Measurements from ENCODE around the gene HES2.

Gene HES2

GRCh38 chr1:6426972-6427350, 7.2 kb upstream of the HES2 start:
- no peak for DNase-seq (ENCODE audit: low read depth in 1 of 2, low spot score in 1 of 2)
- in situ Hi-C loops (cut with HindIII; ENCODE audit: low pct_unique_long_range_greater_than_20kb, low sequenced_read_pairs) = no loop called here
- TF ChIP-seq JUND (IDR thresholded peaks at IDR 0.05; ENCODE audit: low read depth) = no peak

GRCh38 chr1:6426277-6426971, 6.7 kb upstream of the HES2 start:
- no peak for DNase-seq (ENCODE audit: low read depth in 1 of 2, low spot score in 1 of 2)
- in situ Hi-C loops (cut with HindIII; ENCODE audit: low pct_unique_long_range_greater_than_20kb, low sequenced_read_pairs) = no loop called here
- TF ChIP-seq JUND (IDR thresholded peaks at IDR 0.05; ENCODE audit: low read depth) = no peak

- in situ Hi-C loops (cut with HindIII; ENCODE audit: low pct_unique_long_range_greater_than_20kb, low sequenced_read_pairs) = no loop called here
- TF ChIP-seq JUND (IDR thresholded peaks at IDR 0.05; ENCODE audit: low read depth) = no peak
- DNase-seq (ENCODE audit: low read depth in 1 of 2, low spot score in 1 of 2) = no peak
Measured at GRCh38 chr1:6425658-6426057, 5.9 kb upstream of the HES2 start.

DNA sequence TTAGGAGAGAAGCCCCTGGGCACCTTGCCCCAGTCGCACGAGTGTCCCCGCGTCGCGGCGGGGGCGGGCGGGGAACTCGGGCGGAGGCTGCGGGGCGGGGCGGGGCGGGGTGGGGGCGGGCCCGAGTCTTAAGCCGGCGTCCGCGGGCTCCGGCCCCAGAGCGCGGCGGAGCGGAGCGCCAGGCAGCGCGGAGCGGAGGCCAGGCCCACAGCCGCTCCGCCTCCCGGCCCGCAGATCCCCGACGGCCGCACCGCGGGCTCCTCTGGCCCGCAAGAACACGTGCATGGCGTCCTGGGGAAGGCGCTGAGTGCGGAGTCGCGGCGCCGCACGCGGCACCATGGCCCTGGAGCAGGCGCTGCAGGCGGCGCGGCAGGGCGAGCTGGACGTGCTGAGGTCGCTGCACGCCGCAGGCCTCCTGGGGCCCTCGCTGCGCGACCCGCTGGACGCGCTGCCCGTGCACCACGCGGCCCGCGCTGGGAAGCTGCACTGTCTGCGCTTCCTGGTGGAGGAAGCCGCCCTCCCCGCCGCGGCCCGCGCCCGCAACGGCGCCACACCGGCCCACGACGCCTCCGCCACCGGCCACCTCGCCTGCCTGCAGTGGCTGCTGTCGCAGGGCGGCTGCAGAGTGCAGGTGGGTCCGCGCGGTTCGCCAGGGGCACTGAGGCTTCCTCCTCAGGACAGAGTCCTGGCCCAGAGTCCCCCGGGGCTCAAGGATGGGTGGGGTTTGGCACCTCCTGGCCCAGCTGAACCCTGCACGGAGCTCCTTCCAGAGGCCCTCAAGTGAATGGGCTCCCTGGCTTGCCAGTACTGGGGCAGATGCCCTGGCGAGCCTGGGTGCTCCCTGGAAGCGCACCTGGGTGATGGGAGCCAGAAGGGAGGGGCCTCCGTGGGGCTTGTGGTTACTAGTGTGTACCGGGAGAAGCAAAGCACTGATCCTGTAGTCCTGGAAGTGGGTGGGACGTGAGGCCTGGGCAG, 5.2 kb upstream of the HES2 start, which contains the start of gene ESPN:
Gene ESPN (plus strand): TSS at position 158 of the 975 bp plus-strand sequence. CDS start 180 bp downstream, at position 338.
- in situ Hi-C loops (cut with HindIII; ENCODE audit: low pct_unique_long_range_greater_than_20kb, low sequenced_read_pairs) = no loop called here

GRCh38 chr1:6424000-6424565, 4.4 kb upstream of the HES2 start:
- in situ Hi-C loops (cut with HindIII; ENCODE audit: low pct_unique_long_range_greater_than_20kb, low sequenced_read_pairs) = no loop called here
- DNase-seq (ENCODE audit: low read depth in 1 of 2, low spot score in 1 of 2) = no peak
- TF ChIP-seq JUND (IDR thresholded peaks at IDR 0.05; ENCODE audit: low read depth) = no peak

More for the DNA sequence above, 5.2 kb upstream of the HES2 start, which contains the start of gene ESPN:
- DNase-seq (ENCODE audit: low read depth in 1 of 2, low spot score in 1 of 2) = peak; percentile 61 to 74
- TF ChIP-seq JUND (IDR thresholded peaks at IDR 0.05; ENCODE audit: low read depth) = no peak

GRCh38 chr1:6423321-6423999, 3.7 kb upstream of the HES2 start:
- peak; percentile 80 to 82 for DNase-seq (ENCODE audit: low read depth in 1 of 2, low spot score in 1 of 2)
- in situ Hi-C loops (cut with HindIII; ENCODE audit: low pct_unique_long_range_greater_than_20kb, low sequenced_read_pairs) = no loop called here
- TF ChIP-seq JUND (IDR thresholded peaks at IDR 0.05; ENCODE audit: low read depth) = no peak

- no peak for DNase-seq (ENCODE audit: low read depth in 1 of 2, low spot score in 1 of 2)
- in situ Hi-C loops (cut with HindIII; ENCODE audit: low pct_unique_long_range_greater_than_20kb, low sequenced_read_pairs) = no loop called here
- TF ChIP-seq JUND (IDR thresholded peaks at IDR 0.05; ENCODE audit: low read depth) = no peak
Measured at GRCh38 chr1:6421266-6421665, 1.5 kb upstream of the HES2 start.

- no peak for DNase-seq (ENCODE audit: low read depth in 1 of 2, low spot score in 1 of 2)
- no peak for TF ChIP-seq JUND (IDR thresholded peaks at IDR 0.05; ENCODE audit: low read depth)
- in situ Hi-C loops (cut with HindIII; ENCODE audit: low pct_unique_long_range_greater_than_20kb, low sequenced_read_pairs) = no loop called here
Measured at GRCh38 chr1:6420454-6421042, 829 bp upstream of the HES2 start.

- DNase-seq (ENCODE audit: low read depth in 1 of 2, low spot score in 1 of 2) = no peak
- TF ChIP-seq JUND (IDR thresholded peaks at IDR 0.05; ENCODE audit: low read depth) = no peak
- in situ Hi-C loops (cut with HindIII; ENCODE audit: low pct_unique_long_range_greater_than_20kb, low sequenced_read_pairs) = no loop called here
Measured at GRCh38 chr1:6419397-6419803, 319 bp downstream of the HES2 start.

GRCh38 chr1:6418668-6419396, 887 bp downstream of the HES2 start:
- no peak for TF ChIP-seq JUND (IDR thresholded peaks at IDR 0.05; ENCODE audit: low read depth)
- no peak for DNase-seq (ENCODE audit: low read depth in 1 of 2, low spot score in 1 of 2)
- in situ Hi-C loops (cut with HindIII; ENCODE audit: low pct_unique_long_range_greater_than_20kb, low sequenced_read_pairs) = no loop called here

GRCh38 chr1:6417961-6418667, 1.6 kb downstream of the HES2 start:
- in situ Hi-C loops (cut with HindIII; ENCODE audit: low pct_unique_long_range_greater_than_20kb, low sequenced_read_pairs) = no loop called here

More at GRCh38 chr1:6417961-6418667, 1.6 kb downstream of the HES2 start:
- TF ChIP-seq JUND (IDR thresholded peaks at IDR 0.05; ENCODE audit: low read depth) = no peak
- DNase-seq (ENCODE audit: low read depth in 1 of 2, low spot score in 1 of 2) = no peak
